CD4-positive, alpha-beta T cell treated with Interferon alpha-2 for 1 hour (primary cell): ENCODE data around the gene CPEB1.
"Not testable (repeated sequence)": the region's sequence is repeated elsewhere in the genome, so short reads cannot be mapped to it uniquely, and the experiment has no call there.

Experiments used
- DNase-seq, 2 donors: peaks; one replicate each; pipeline ENCODE4 v3.0.0-alpha.2; 2020 to 2022

Gene CPEB1

GRCh38 chr15:82648257-82649103, 1.3 kb upstream of the CPEB1 start:
- DNase-seq, result no peak

GRCh38 chr15:82647835-82648256, 683 bp upstream of the CPEB1 start:
- DNase-seq, result peak; percentile 12 to 34

- no peak for DNase-seq
Measured at GRCh38 chr15:82646250-82647044, 716 bp downstream of the CPEB1 start.

GRCh38 chr15:82644967-82645852, 2.0 kb downstream of the CPEB1 start:
- DNase-seq, result not testable (repeated sequence)

- no peak for DNase-seq
Measured at GRCh38 chr15:82643992-82644391, 3.2 kb downstream of the CPEB1 start.

GRCh38 chr15:82642656-82643055, 4.5 kb downstream of the CPEB1 start:
- DNase-seq, result no peak

- no peak for DNase-seq
Measured at GRCh38 chr15:82641129-82641798, 5.9 kb downstream of the CPEB1 start.

- no peak for DNase-seq
Measured at GRCh38 chr15:82640672-82641071, 6.5 kb downstream of the CPEB1 start.

GRCh38 chr15:82635798-82636197, 11.4 kb downstream of the CPEB1 start:
- DNase-seq, result no peak

GRCh38 chr15:82630033-82630432, 17.1 kb downstream of the CPEB1 start:
- DNase-seq, result no peak

GRCh38 chr15:82625136-82625535, 22.0 kb downstream of the CPEB1 start:
- no peak for DNase-seq

- no peak for DNase-seq
Measured at GRCh38 chr15:82624438-82624837, 22.7 kb downstream of the CPEB1 start.

- DNase-seq, result no peak
Measured at GRCh38 chr15:82624008-82624407, 23.2 kb downstream of the CPEB1 start.

GRCh38 chr15:82621970-82622369, 25.2 kb downstream of the CPEB1 start:
- DNase-seq, result no peak

- DNase-seq, result no peak
Measured at GRCh38 chr15:82613747-82614146, 33.4 kb downstream of the CPEB1 start.

- DNase-seq, result no peak
Measured at GRCh38 chr15:82611348-82611747, 35.8 kb downstream of the CPEB1 start.

GRCh38 chr15:82602195-82602594, 45.0 kb downstream of the CPEB1 start:
- no peak for DNase-seq

- DNase-seq, result no peak
Measured at GRCh38 chr15:82599862-82600261, 47.3 kb downstream of the CPEB1 start.

GRCh38 chr15:82597815-82598214, 49.3 kb downstream of the CPEB1 start:
- DNase-seq, result no peak

- no peak for DNase-seq
Measured at GRCh38 chr15:82595766-82596165, 51.4 kb downstream of the CPEB1 start.

- DNase-seq, result no peak
Measured at GRCh38 chr15:82595203-82595602, 52.0 kb downstream of the CPEB1 start.

GRCh38 chr15:82587805-82588204, 59.4 kb downstream of the CPEB1 start:
- no peak for DNase-seq
